ENCODE measurements around the gene MRPS31. TPM values are rescaled to one million over a fixed set of nuclear protein-coding genes. Genes with fewer than 3 reads are reported as not detected.

Gene MRPS31
- total RNA-seq = 21.5 TPM
- polyA plus RNA-seq = 10 to 100 TPM; 50.3 to 71.0 (median 60.2) TPM

GRCh38 chr13:40770934-40771618 lies at the start of gene MRPS31:
TSS of gene MRPS31 (minus strand) at chr13:40771190. CDS start at chr13:40771136, 54 bp downstream.
- H3K36me3 ChIP-seq (ENCODE audit: control insufficient read depth, insufficient read depth, low read length) = peaks cover 7% of the 10 kb centered on the region
- peak within 1 kb of the TSS; percentile 85 for H3K27ac ChIP-seq (ENCODE audit: insufficient read depth, low read length, poor library complexity, severe bottlenecking)
- no peaks in the 10 kb centered on the region for H3K9me3 ChIP-seq (ENCODE audit: control insufficient read depth in 2 of 2, low read length in 2 of 2)
- H3K4me1 Mint-ChIP-seq = peaks cover 14 to 49% (median 23%) of the 10 kb centered on the region in 4 donors
- H3K27me3 ChIP-seq (ENCODE audit: control insufficient read depth, insufficient read depth, low read length) = no peaks in the 10 kb centered on the region
- ATAC-seq (ENCODE audit: low read depth in 2 of 2) = peak; percentile 96 to 98
- H3K27ac Mint-ChIP-seq = peak within 1 kb of the TSS; percentile 96 to 99 (median 97)
- H3K4me3 Mint-ChIP-seq = peak within 1 kb of the TSS; percentile 97 to 99 (median 98)
- DNase-seq = peak; percentile 90 to 98 (median 92)
- no peaks in the 10 kb centered on the region for H3K36me3 Mint-ChIP-seq
- peaks cover 6% of the 10 kb centered on the region for H3K27me3 Mint-ChIP-seq
- no peaks in the 10 kb centered on the region for H3K9me3 Mint-ChIP-seq
- H3K4me3 ChIP-seq (ENCODE audit: low read depth, low read length) = peak within 1 kb of the TSS; percentile 98
- peaks cover 22% of the 10 kb centered on the region for H3K4me1 ChIP-seq (ENCODE audit: control insufficient read depth, insufficient read depth, low read length, poor library complexity, severe bottlenecking)

- Mint-ChIP-seq H3K4me1 (peaks cover 0 to 4% (median under 1%) of the 10 kb centered on the region in 4 donors), H3K9me3 (peaks cover 0 to 14% (median 3%) of the 10 kb centered on the region in 7 donors), H3K27ac (no peak overlapping the region), H3K27me3 (no peaks in the 10 kb centered on the region), H3K36me3 (peaks cover 24% of the 10 kb centered on the region), H3K4me3 (no peak overlapping the region)
- Histone ChIP-seq H3K27me3 (ENCODE audit: control insufficient read depth, insufficient read depth, low read length) (no peaks in the 10 kb centered on the region), H3K27ac (ENCODE audit: insufficient read depth, low read length, poor library complexity, severe bottlenecking) (no peak overlapping the region), H3K36me3 (ENCODE audit: control insufficient read depth, insufficient read depth, low read length) (no peaks in the 10 kb centered on the region), H3K4me1 (ENCODE audit: control insufficient read depth, insufficient read depth, low read length, poor library complexity, severe bottlenecking) (no peaks in the 10 kb centered on the region), H3K4me3 (ENCODE audit: low read depth, low read length) (no peak overlapping the region), H3K9me3 (ENCODE audit: control insufficient read depth in 2 of 2, low read length in 2 of 2) (peaks cover 2 to 4% of the 10 kb centered on the region in 2 experiments)
- no peak for DNase-seq
- ATAC-seq (ENCODE audit: low read depth in 2 of 2) = no peak
These were observed 48.9 kb upstream of the MRPS31 start for GRCh38 chr13:40819797-40820315.

DNA sequence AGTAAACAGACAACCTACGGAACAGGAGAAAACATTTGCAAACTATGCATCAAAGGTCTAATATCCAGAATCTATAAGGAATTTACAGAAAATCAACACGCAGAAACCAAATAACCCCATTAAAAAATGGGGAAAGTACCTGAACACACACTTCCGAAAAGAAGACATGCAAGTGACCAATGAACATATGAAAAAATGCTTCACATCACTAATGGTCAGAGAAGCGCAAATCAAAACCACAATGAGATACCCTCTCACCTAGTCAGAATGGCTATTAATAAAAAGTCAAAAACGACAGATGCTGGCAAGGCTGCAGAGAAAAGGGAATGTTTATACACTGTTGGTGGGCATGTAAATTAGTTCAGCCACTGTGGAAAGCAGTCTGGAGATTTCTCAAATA lies 47.9 kb upstream of the MRPS31 start:
- H3K4me1 ChIP-seq (ENCODE audit: control insufficient read depth, insufficient read depth, low read length, poor library complexity, severe bottlenecking) = no peaks in the 10 kb centered on the region
- H3K9me3 ChIP-seq (ENCODE audit: control insufficient read depth in 2 of 2, low read length in 2 of 2) = peaks cover 2 to 4% of the 10 kb centered on the region in 2 experiments
- peaks cover under 1% of the 10 kb centered on the region for H3K36me3 ChIP-seq (ENCODE audit: control insufficient read depth, insufficient read depth, low read length)
- ATAC-seq (ENCODE audit: low read depth in 2 of 2) (no peak), DNase-seq (no peak)
- Mint-ChIP-seq H3K9me3 (peaks cover 0 to 15% (median 3%) of the 10 kb centered on the region in 7 donors), H3K36me3 (peaks cover 24% of the 10 kb centered on the region), H3K27ac (no peak overlapping the region), H3K4me3 (no peak overlapping the region), H3K4me1 (peaks cover 0 to 4% (median under 1%) of the 10 kb centered on the region in 4 donors), H3K27me3 (no peaks in the 10 kb centered on the region)
- no peak overlapping the region for H3K27ac ChIP-seq (ENCODE audit: insufficient read depth, low read length, poor library complexity, severe bottlenecking)
- H3K4me3 ChIP-seq (ENCODE audit: low read depth, low read length) = no peak overlapping the region
- no peaks in the 10 kb centered on the region for H3K27me3 ChIP-seq (ENCODE audit: control insufficient read depth, insufficient read depth, low read length)

- ATAC-seq (ENCODE audit: low read depth in 2 of 2) (no peak), DNase-seq (no peak)
- Mint-ChIP-seq H3K4me1 (peaks cover 0 to 1% (median under 1%) of the 10 kb centered on the region in 4 donors), H3K9me3 (peaks cover 0 to 15% (median 5%) of the 10 kb centered on the region in 7 donors), H3K27me3 (no peaks in the 10 kb centered on the region), H3K27ac (no peak overlapping the region), H3K4me3 (no peak overlapping the region), H3K36me3 (peaks cover 37% of the 10 kb centered on the region)
- Histone ChIP-seq H3K4me1 (ENCODE audit: control insufficient read depth, insufficient read depth, low read length, poor library complexity, severe bottlenecking) (no peaks in the 10 kb centered on the region), H3K4me3 (ENCODE audit: low read depth, low read length) (no peak overlapping the region), H3K9me3 (ENCODE audit: control insufficient read depth in 2 of 2, low read length in 2 of 2) (peaks cover 2 to 4% of the 10 kb centered on the region in 2 experiments), H3K27me3 (ENCODE audit: control insufficient read depth, insufficient read depth, low read length) (no peaks in the 10 kb centered on the region), H3K27ac (ENCODE audit: insufficient read depth, low read length, poor library complexity, severe bottlenecking) (no peak overlapping the region), H3K36me3 (ENCODE audit: control insufficient read depth, insufficient read depth, low read length) (peaks cover 17% of the 10 kb centered on the region)
These were observed 43.8 kb upstream of the MRPS31 start for GRCh38 chr13:40814803-40815202.

DNA sequence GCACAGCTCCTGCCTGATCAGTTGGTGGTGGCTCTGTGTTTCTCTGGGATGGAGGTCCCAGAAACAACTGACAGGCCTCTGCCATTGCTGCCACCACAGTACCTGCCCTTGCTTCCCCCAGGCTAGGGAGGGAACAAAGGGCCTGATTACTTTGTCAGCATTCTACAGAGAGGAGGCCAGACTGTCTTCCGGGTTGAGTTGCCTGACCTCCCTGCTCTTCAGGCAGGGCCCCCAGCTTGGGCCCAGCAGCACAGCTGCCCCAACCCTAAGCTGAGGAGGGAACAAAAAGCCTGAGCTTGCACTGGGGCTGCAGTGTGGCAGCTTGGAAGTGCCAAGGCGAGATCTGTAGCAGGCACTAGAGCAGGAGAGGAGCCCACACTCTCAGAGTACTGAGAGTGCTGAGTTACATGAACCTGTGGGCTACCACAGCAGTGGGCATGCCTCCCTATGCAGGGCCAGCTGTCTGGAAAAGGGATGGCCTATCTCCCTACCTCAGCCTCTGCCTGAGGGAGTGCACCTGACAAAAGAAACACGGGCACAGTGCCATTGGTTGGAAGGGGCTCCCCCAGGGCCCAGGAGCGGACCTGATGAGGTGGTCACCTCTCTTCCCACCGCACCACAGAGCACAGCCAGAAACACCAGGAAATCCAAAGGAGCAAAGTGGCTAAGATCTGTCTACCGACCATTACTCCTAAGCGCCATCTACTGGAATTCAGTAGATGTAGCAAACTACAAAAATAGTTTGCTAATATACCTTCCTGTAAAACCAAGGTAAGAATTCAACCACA lies 42.9 kb upstream of the MRPS31 start:
- peak in 1 of 3 donors; percentile 49 for DNase-seq
- H3K27ac Mint-ChIP-seq = no peak overlapping the region

GRCh38 chr13:40812724-40813445 lies 41.9 kb upstream of the MRPS31 start:
- H3K4me3 Mint-ChIP-seq = no peak overlapping the region
- Histone ChIP-seq H3K4me3 (ENCODE audit: low read depth, low read length) (no peak overlapping the region), H3K4me1 (ENCODE audit: control insufficient read depth, insufficient read depth, low read length, poor library complexity, severe bottlenecking) (no peaks in the 10 kb centered on the region), H3K36me3 (ENCODE audit: control insufficient read depth, insufficient read depth, low read length) (peaks cover 32% of the 10 kb centered on the region), H3K9me3 (ENCODE audit: control insufficient read depth in 2 of 2, low read length in 2 of 2) (peaks cover 2 to 4% of the 10 kb centered on the region in 2 experiments), H3K27me3 (ENCODE audit: control insufficient read depth, insufficient read depth, low read length) (no peaks in the 10 kb centered on the region), H3K27ac (ENCODE audit: insufficient read depth, low read length, poor library complexity, severe bottlenecking) (no peak overlapping the region)
- ATAC-seq (ENCODE audit: low read depth in 2 of 2) (no peak), DNase-seq (no peak)
- H3K27ac Mint-ChIP-seq = peak overlapping the region in 2 of 3 donors; percentile 27 to 43
- H3K27me3 Mint-ChIP-seq = no peaks in the 10 kb centered on the region
- H3K9me3 Mint-ChIP-seq = peaks cover 0 to 15% (median 5%) of the 10 kb centered on the region in 7 donors
- H3K4me1 Mint-ChIP-seq = peaks cover 0 to 1% (median 0%) of the 10 kb centered on the region in 4 donors
- H3K36me3 Mint-ChIP-seq = peaks cover 50% of the 10 kb centered on the region

More for the DNA sequence above, 42.9 kb upstream of the MRPS31 start:
- no peak overlapping the region for H3K4me3 ChIP-seq (ENCODE audit: low read depth, low read length)
- H3K4me1 ChIP-seq (ENCODE audit: control insufficient read depth, insufficient read depth, low read length, poor library complexity, severe bottlenecking) = no peaks in the 10 kb centered on the region
- H3K36me3 Mint-ChIP-seq = peaks cover 46% of the 10 kb centered on the region
- H3K27me3 ChIP-seq (ENCODE audit: control insufficient read depth, insufficient read depth, low read length) = no peaks in the 10 kb centered on the region
- no peak overlapping the region for H3K4me3 Mint-ChIP-seq
- H3K4me1 Mint-ChIP-seq = peaks cover 0 to 1% (median 0%) of the 10 kb centered on the region in 4 donors
- peak in 1 of 2 donors; percentile 31 for ATAC-seq (ENCODE audit: low read depth in 2 of 2)
- peaks cover 26% of the 10 kb centered on the region for H3K36me3 ChIP-seq (ENCODE audit: control insufficient read depth, insufficient read depth, low read length)
- H3K9me3 Mint-ChIP-seq = peaks cover 0 to 15% (median 5%) of the 10 kb centered on the region in 7 donors
- peaks cover 2 to 4% of the 10 kb centered on the region in 2 experiments for H3K9me3 ChIP-seq (ENCODE audit: control insufficient read depth in 2 of 2, low read length in 2 of 2)
- H3K27ac ChIP-seq (ENCODE audit: insufficient read depth, low read length, poor library complexity, severe bottlenecking) = no peak overlapping the region
- no peaks in the 10 kb centered on the region for H3K27me3 Mint-ChIP-seq

DNA sequence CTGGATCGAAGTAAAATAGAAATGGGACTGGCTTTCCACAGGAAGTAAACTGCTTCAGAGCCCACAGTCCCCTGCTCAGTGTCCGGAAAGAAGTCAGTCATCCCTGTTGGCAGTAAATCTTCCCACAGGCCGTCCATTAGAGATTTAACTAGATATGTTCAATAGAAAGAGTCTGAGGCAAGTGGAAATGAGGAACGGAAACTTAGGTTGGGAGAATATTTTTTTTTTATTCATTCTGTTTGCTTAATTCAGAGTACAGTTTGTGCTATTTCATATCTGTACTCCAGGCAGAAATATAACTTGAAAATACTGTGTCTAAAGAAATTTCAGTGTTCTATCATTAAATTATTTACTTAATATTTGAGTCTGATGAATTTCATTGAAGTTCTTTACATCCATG lies 41.1 kb upstream of the MRPS31 start:
- Histone ChIP-seq H3K4me3 (ENCODE audit: low read depth, low read length) (no peak overlapping the region), H3K9me3 (ENCODE audit: control insufficient read depth in 2 of 2, low read length in 2 of 2) (peaks cover 2 to 4% of the 10 kb centered on the region in 2 experiments), H3K27ac (ENCODE audit: insufficient read depth, low read length, poor library complexity, severe bottlenecking) (no peak overlapping the region), H3K36me3 (ENCODE audit: control insufficient read depth, insufficient read depth, low read length) (peaks cover 34% of the 10 kb centered on the region), H3K4me1 (ENCODE audit: control insufficient read depth, insufficient read depth, low read length, poor library complexity, severe bottlenecking) (no peaks in the 10 kb centered on the region), H3K27me3 (ENCODE audit: control insufficient read depth, insufficient read depth, low read length) (no peaks in the 10 kb centered on the region)
- peaks cover 0 to 15% (median 5%) of the 10 kb centered on the region in 7 donors for H3K9me3 Mint-ChIP-seq
- no peak for ATAC-seq (ENCODE audit: low read depth in 2 of 2)
- no peak for DNase-seq
- H3K4me1 Mint-ChIP-seq = peaks cover 0 to 2% (median 0%) of the 10 kb centered on the region in 4 donors
- peak overlapping the region; percentile 2 to 68 (median 8) for H3K27ac Mint-ChIP-seq
- H3K27me3 Mint-ChIP-seq = no peaks in the 10 kb centered on the region
- no peak overlapping the region for H3K4me3 Mint-ChIP-seq
- peaks cover 54% of the 10 kb centered on the region for H3K36me3 Mint-ChIP-seq

Data from CD4-positive, CD25-positive, alpha-beta regulatory T cell (primary cell).